GM18502 (cell line): ENCODE results near the gene CRIP1.

ENCODE experiments used
- ATAC-seq: cut with Tn5 transposase; IDR thresholded peaks from one replicate; pipeline ENCODE4 v1.9.1; 2021; ENCODE audit warnings: mild to moderate bottlenecking; ENCODE audit not compliant: unreplicated experiment, poor library complexity

CRIP1 gene, protein sequence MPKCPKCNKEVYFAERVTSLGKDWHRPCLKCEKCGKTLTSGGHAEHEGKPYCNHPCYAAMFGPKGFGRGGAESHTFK

DNA sequence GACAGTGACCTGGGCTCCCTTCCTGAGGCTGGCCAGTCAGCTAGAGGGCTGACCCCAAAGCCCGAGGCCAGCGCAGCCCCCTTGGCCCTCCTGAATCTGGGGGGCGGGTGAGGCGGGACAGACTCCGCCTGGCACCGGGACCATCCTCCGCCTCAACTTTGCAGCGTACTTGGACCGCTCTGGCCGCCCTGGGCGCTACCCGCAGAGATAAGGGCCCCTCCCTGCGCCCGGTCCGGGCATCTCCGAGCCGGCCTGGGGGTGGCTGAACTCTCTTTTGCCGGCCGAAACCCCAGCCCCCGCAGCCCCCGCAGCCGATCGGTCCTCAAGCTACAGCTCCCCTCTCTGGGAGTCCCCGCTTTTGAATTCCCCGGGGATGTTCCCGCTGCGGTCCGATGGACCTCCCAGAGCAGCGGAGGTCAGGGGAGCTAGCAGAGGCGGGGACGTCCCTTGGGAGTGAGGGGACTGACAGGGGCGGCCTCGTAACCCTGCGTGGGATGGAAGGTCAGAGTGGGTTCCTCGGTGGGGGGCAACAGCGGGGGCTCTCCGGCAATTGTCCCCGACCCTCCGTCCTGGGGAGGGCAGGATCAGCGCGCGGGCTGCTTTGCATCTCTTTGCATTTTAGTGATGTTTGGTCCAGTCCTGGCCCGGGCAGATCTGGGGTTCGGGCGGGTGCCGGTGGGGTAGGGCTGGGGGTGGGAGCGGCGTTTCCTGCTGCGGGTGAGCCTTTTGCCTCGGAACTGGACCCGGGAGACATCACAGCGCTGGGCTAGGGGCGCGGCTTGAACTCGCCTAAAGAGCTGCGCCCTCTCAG is at the start of gene CRIP1:
TSS of gene CRIP1 (plus strand) at position 724 of the 811 bp plus-strand sequence. CDS start 374 bp downstream, outside the sequence.
- no peak for ATAC-seq

DNA sequence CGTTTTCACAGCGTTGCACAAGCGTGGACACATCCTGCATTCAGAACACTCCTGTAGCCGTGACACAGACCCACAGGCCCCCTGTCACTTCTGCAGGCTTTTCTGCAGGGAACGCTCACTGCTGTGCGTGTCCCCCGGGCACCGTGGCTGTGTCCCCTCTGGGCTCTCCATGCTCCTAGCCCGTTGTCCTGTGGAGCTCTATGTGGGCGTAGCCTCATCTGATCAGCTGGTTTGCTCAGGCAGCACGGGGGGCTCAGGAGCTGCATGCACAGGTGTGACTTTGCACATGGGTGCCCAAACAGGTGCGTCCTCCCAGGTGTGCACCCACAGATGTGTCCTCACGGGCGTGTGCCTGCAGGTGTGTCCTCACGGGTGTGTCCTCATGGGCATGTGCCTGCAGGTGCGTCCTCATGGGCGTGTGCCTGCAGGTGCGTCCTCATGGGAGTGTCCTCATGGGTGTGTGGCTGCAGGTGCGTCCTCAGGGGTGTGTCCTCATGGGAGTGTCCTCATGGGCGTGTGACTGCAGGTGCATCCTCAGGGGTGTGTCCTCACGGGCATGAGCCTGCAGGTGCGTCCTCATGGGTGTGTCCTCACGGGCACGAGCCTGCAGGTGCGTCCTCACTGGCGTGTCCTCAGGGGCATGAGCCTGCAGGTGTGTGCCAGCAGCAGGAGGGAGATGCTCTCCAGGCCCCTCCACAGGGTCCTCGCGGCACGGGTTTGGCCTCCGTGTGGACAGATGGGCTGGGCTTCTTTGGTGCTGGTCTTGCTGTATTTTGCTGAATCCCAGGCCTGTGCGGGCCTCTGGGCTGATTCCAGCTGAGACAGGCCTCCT is 49.6 kb upstream of the CRIP1 start:
- ATAC-seq = no peak

DNA sequence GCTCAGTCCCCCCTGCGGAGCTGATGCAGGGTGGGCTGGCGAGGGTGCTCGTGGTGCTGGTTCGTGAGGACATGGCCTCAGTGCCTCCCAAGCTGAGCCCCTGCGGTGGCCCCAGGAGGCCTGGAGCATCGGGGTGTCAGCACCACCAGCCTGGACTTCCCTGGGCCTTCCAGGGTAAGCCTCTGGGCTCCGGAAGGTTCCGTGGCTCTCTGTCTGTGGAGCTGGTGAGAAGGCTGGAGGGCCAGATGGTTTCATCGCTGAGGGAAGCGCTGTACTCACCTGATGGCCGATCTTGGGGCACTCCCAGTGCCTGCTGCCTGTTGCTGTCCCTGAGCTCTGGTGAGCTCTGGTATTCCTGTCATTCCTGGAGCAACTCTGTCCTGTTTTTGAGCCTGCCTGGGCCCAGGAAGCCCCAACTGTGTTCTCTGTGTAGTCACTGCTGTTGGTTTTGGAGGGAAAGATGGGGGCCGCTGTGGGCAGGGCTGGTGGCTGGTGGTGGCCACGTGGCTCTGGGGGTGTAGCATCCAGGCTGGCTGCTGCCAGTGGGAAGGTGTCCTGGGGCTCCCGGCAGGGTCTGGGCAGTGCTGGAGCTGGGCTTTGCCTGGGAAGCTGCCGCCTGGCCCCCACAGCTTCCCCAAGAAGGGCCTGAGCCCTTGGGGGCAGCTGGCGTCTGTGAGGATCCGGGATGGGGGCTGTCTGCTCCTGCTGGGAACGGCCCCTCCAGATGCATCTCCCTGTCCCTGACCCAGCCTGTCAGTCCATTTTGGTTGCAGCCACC is 48.8 kb upstream of the CRIP1 start:
- ATAC-seq = no peak

DNA sequence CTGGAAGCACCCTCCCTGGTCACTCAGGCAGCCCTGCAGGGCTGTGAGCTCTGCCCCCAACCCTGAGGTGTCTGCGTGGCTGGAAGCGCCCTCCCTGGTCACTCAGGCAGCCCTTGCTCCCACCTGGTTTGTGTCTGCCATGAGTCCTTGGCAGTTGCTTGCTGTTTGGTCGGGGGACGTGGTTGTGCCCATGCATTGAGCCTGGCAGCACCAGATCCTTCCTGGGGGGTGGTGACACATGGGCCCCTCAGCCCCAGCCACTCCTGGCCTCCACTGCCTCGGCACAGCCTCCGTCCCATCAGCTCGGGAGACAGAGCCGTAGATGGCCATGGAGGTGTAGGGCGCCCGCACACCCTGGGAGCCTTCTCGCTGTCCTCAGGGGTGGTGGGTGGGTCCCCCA is 47.5 kb upstream of the CRIP1 start:
- no peak for ATAC-seq

DNA sequence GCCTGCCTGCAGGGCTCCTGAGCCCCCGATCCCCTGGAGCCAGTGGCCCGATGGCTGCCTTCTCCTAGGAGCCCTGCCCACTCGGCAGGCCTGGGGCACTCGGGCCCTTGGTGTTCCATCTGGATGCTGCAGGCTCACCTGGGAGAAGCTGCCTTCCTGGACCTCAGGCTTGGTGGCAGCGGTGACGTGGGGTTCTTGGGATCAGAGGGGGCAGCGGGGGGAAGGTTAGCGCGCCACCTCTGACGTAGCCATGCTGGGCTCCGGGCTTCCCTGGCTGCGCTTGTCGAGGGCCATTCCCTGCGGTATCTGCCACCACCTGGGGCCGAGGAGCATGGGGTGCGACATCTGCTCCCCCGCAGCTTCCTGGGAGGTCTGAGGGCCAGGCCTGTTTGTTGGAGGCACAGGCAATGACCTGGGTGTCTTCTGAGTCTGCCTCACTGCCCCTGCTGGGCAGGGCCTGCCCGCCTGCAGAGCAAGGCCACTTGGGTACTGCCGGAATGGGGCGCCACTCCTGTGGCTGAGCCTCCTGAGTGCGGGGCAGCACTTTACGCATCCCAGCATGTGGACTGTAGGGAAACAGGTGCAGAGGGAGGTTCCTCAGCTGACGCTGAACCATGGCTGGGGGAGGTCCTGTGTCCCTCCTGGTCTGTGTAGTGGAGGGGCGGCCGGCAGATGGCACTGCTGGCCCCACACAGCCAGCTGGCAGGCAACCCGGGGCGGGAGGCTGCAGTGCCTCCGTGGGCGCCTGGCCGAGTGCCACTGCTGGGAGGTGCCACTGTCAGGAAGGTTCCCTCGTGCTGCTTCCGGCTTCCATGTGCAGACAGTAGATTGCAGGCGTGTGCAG is 46.8 kb upstream of the CRIP1 start:
- ATAC-seq = no peak

DNA sequence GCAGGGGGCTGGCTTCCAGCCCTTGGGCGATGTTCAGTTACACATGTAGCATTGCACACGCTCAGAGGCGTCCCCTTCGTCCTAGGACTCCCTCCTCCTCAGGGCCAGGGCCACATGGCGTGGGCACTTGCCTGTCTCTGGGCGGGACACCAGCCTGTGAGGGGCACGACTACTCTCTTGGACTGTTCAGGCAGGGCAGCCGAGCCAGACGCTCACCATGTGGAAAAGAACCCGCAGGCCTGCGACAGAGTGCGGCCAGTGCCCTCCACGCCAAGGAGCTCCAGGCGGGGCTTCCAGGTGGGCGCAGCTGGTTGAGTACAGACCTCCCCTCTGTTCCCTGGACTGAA is 46.2 kb upstream of the CRIP1 start:
- no peak for ATAC-seq

DNA sequence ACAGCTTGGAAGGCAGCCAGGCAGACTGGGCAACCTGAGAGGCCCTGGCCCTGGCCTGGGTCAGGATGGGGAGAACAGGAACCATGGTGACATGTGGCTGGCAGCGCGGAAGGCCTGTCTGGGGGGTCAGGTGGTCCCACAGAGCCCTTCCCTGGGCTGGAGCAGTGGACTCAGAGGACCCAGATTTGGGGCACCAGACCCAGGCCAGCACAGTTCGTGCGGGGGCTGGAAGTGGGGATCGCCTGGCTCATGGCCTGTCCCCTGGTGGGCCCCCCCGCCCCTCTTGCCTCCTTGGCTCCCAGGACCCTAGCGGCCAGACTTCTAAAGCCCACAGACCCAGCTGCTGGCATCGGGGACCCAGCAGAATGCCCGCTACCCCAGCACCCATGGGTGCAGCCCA is 45.7 kb upstream of the CRIP1 start:
- ATAC-seq = no peak

DNA sequence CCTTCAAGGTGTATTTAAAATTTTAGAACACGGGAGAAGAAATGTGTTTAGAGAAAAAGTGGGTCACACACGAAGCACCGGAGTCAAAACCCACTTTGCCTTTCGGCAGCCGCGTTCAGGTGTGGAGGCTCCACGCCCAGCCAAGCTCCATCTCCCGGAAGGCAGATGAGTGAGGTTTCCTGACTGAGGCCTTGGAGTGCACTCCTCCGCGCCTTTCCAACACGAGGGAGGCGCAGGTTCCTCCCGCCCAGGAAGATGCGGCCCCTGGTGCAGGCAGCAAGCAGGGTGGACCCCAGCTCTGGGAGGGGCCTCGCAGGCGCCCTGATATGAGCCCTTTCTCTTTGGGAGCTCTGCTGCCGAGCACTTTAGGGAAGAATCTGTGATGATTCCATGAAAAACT is 44.6 kb upstream of the CRIP1 start:
- no peak for ATAC-seq

DNA sequence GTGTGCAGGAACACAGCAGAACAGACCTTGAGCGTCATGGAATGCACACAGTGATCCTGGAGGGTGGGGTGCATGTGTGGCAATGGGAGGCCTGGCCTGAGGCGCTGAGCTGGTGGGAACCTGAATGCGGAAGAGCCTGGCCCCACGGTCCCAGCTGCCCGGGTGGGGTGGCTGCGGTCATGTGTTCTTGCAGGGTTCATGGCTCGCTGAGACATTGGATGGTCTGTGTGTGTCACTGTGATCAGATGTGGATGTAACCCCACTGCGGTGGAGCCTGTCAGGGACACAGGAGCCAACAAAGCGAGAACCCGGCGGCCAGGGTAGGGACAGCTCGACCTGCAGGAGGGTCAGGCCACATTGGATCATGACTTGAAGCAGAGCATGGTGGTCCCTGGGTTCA is 43.9 kb upstream of the CRIP1 start:
- ATAC-seq = no peak

DNA sequence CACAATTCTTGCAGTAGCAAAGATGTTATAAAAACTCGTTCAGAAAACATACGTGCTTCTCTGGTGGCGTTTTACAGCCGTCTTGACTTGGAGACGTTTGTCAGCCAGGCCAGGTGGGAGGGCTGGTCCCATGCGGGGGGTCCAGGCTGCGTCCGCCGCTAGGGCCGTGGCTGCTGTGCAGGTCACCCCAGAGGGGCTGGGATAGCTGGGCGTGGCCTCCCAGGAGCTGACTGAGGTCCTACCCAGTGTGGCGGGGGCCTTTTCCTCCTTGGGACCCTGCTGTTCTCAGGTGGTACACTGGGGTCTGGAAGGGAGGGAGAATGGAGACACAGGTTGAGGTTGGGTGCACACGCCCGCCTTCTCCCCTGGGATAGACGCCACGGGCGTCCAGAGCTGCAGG is 41.8 kb upstream of the CRIP1 start:
- ATAC-seq = no peak

DNA sequence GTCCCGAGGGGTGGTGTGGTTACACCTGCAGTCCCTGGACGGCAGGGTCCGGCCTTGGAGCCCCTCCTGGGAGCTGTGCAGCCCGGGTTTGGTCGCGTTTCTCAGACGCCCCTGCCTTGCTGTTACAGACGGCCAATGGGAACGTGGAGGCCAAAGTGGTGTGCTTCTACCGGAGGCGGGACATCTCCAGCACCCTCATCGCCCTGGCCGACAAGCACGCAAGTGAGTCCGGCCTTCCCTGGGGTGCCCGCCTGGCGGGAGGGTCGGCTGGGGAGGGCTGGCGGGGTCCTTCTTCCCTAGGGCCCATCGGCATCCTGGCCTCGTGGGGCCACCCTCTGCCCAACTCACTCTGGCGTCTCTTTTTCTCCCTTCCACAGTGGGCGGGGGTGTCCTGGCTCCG is 41.4 kb upstream of the CRIP1 start:
- ATAC-seq = no peak

DNA sequence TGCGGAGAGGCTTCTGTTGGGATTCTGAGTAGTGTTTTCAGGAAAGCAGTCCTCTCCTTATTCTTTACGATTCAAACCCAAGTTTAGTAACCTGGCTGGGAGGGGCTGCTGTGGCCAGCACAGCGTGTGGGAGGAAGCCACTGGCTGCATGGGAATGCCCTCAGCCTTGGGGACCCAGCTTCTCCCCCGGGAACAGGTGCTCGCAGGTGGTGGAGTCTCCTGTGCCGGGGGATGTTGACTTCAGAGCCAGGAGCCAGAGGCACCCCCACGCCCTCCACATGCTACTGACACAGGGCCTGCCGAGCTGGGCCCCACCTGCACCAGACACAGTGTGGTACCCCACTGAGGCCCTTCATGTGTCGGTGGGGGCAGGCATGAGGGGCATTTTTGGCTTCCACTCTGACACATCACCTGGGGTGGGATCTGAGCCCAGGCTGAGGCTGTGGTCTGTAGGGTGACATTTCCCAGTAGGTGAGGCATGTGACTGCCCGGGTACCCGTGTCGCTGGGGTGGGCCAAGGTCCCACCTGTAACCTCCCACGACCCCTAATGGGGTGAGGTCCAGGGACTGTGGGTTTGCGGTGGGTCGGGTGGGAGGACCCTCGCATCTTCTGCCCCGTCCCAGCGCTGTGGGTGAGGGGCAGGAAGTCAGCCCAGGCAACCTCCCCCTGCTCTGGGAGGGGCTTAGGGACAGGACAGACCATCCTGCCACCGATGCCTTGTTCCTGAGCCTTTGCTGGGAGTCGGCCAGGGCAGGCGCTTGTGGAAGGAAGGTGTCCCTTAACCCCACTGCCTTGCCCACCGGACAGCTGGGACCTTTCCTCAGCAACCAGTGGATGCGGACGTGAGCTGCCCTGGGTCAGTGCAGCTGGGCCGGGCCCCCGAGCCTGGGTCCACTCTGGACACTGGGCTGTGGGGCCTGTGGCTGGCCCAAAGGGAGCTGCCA is 40.5 kb upstream of the CRIP1 start:
- ATAC-seq = no peak

DNA sequence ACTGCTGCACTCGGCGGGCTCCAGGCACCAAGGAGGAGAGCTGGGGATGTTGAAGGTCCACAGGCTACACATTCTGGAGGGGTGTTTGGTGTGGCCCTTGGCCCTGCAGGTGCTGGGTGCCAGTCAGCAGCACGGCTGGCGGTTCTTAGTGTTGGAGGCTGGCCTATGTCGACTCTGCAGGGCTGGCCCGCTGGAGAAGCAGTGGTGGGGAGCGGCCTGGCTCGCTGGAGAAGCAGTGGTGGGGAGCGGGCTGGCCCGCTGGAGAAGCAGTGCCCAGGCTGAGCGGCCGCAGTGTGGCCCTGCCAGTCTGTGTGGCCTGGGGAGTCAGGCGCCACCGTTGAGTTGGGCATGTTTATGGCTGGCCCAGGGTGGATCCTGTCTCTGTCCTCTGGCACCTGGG is 39.7 kb upstream of the CRIP1 start:
- no peak for ATAC-seq

DNA sequence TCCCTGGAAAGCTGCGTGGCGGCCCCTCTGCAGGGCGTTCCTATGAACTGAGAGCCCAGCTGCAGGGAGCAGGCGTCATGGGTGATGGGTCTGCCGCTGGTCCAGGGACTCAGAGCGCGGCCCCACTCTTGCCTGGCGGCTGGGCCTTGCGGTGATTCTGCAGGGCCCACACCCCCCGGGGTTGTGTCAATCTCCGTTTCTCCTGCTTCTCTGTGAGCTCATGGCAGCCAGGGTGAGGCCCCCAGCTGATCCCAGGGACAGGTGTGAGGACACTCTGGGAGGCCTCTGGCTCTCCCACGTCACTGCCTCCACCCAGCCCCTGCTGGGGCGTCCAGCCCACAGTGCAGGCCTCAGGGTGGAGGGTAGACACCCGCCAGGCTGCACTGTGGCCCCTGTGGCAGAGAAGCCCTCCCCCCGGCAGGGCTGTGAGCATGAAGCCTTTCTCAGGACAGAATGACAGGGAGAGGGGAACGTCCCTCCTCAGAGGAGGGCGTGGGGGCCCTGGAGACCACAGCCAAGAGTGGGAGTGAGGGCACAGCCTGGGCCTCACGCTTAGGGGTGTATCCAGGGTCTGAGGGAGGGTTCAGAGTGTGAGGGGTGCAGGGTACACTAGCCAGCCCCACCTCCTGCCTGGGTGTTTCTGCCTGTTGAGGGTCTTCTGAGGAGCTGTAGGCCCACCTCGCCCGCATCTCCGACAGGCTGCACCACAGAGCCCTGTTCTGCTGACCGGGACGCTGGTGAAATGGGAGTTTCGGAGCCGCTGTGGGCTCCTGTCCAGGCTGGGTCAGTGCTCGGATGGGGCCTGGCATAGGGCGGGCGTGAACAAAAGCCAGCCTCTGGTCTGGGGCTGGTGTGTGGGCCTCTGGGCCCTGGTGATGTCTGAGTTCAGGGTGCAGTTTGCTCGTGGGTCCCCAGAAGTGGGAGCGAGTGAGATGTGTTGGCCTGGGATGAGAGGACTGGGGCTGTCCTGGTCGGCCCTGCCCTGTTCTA is 38.7 kb upstream of the CRIP1 start:
- no peak for ATAC-seq

DNA sequence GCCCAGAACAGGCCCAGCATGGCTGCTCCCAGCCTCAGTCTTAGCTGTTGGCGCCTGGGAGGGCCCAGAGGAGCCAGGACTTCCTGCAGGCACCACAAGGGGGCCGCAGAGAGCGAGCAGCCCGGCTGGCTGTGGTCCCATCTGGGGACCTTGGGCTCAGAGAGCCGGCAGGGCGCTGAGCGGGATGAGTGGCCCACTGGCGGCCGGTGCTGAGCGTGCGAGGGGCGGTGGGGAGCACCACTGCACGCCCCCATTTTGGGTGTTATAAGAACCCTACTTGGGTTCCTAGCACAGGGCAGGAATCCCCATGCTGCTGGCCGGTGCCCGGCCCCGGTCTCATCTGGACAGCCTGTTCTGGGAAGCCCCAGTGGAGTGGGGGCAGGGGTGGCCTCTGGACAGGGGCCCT is 38.0 kb upstream of the CRIP1 start:
- ATAC-seq = no peak

DNA sequence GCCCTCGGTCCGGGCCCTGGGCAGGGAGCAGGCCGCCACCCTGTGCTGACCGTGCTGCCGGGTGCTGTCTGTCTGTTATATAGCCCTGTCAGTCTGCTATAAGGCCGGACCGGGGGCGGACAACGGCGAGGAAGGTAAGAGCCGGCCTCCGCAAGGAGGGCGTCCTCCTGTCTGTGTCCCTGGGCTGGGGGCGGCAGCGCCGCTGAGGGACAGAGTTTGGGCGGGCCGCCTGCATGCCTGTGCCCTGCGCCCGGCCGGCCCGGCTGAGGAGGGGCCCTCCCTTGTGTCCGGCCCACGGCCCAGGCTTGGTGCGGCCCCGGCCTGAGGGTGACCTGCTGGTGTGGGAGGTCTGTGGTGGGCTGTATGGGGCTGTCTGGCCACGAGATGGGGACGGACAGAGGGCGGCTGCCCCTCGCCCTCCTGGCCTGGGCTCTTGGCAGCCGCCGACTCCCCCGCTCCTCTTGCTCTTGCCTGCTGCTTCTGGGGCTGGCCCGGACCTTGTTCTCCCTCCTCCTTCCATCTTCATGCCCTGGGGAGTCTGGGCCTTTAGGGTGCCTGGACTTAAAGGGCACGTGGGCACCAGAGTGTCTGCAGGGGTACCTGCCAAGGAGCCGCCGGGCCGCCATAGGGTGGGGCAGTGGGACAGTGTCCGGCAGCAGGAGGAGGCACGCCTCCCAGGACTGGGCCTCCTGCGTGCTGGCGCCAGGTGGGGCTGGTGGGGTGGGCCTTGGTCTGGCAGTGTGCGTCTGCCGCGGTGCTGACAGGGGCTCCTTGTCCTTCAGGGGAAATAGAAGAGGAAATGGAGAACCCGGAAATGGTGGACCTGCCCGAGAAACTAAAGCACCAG is 37.2 kb upstream of the CRIP1 start:
- no peak for ATAC-seq

DNA sequence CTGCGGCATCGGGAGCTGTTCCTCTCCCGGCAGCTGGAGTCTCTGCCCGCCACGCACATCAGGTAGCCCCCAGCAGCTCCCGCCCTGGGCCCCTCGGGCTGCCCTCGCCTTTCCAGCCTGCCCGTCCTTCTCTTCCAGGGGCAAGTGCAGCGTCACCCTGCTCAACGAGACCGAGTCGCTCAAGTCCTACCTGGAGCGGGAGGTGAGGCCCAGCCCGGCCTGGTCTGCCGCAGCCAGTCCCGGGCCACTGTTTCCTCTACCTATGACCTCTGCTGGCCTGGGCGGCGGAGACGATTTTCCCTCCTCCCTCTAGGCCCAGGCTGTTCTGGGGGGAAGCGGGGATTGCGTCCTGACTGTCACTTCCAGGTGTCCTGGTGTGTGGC is 36.6 kb upstream of the CRIP1 start:
- ATAC-seq = no peak
